ENCODE data around the gene OGDH.

The OGDH gene

GRCh38 chr7:44733708-44734481 lies 127.5 kb downstream of the OGDH start:
- in situ Hi-C loops (cut with MboI; ENCODE audit: low sequenced_read_pairs, unreplicated experiment): no loop called here
- no peak for DNase-seq (ENCODE audit: low spot score)

GRCh38 chr7:44735403-44736165 lies 129.2 kb downstream of the OGDH start:
- DNase-seq (ENCODE audit: low spot score): no peak
- TF ChIP-seq CTCF (IDR thresholded peaks at IDR 0.05; ENCODE audit: borderline replicate concordance, control extremely low read depth, extremely low read depth, insufficient read depth, missing control alignments): no peak
- in situ Hi-C loops (cut with MboI; ENCODE audit: low sequenced_read_pairs, unreplicated experiment): no loop called here

More at GRCh38 chr7:44733708-44734481, 127.5 kb downstream of the OGDH start:
- TF ChIP-seq CTCF (IDR thresholded peaks at IDR 0.05; ENCODE audit: borderline replicate concordance, control extremely low read depth, extremely low read depth, insufficient read depth, missing control alignments): no peak

DNA sequence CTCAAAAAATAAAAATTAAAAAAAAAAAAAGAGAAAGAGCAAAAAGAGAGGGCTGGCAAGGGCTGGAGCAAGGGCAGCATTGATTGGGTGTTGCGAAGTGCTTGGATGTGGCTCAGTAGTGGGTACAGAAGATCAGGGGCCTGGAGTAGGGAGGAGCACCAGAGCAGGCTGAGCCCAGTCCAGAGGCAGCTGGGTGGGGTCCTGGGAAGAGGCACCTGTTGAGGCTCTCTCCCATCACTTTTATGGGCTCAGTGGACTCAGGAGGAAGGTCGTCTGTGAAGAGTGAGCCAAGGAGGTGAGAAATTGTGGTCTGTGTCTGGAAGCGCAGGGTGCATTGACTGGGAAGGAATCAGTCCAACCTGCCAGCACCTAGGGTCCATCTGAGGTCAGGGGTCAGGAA lies 130.5 kb downstream of the OGDH start:
- in situ Hi-C loops (cut with MboI; ENCODE audit: low sequenced_read_pairs, unreplicated experiment): no loop called here
- no peak for TF ChIP-seq CTCF (IDR thresholded peaks at IDR 0.05; ENCODE audit: borderline replicate concordance, control extremely low read depth, extremely low read depth, insufficient read depth, missing control alignments)
- no peak for DNase-seq (ENCODE audit: low spot score)

DNA sequence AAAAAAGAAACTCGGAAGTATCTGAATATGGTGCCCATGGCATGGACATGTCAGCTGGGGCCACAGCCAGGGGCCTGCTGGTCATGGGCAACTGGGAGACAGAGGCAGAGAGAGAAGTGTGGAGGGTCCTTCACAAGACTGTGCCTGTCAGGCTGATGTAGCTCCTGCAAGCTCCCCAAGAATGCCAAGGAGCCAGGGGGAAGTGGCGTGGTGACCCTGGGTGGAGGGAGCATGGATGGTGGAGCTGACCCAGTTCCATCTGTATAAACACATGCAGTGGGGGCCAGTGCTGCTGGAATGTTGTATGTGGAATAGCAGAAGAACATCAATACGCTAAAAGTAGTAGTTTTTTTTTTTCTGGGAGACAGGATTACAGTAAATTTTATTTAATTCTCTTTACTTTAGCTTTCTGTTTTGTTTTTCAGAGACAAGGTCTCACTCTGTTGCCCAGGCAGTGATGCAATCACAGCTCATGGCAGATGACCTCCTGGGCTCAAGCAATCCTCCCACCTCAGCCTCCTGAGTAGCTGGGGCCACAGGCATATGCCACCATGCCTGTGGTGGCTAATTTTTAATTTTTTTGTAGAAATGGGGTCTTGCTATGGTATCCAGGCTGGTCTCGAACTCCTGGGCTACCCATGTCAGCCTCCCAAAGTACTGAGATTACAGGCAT lies 131.8 kb downstream of the OGDH start:
- in situ Hi-C loops (cut with MboI; ENCODE audit: low sequenced_read_pairs, unreplicated experiment): no loop called here
- TF ChIP-seq CTCF (IDR thresholded peaks at IDR 0.05; ENCODE audit: borderline replicate concordance, control extremely low read depth, extremely low read depth, insufficient read depth, missing control alignments): no peak
- no peak for DNase-seq (ENCODE audit: low spot score)

- no peak for TF ChIP-seq CTCF (IDR thresholded peaks at IDR 0.05; ENCODE audit: borderline replicate concordance, control extremely low read depth, extremely low read depth, insufficient read depth, missing control alignments)
- in situ Hi-C loops (cut with MboI; ENCODE audit: low sequenced_read_pairs, unreplicated experiment): no loop called here
Observed at GRCh38 chr7:44738876-44739665, 132.6 kb downstream of the OGDH start.

GRCh38 chr7:44740055-44740454 lies 133.6 kb downstream of the OGDH start:
- in situ Hi-C loops (cut with MboI; ENCODE audit: low sequenced_read_pairs, unreplicated experiment): no loop called here
- no peak for TF ChIP-seq CTCF (IDR thresholded peaks at IDR 0.05; ENCODE audit: borderline replicate concordance, control extremely low read depth, extremely low read depth, insufficient read depth, missing control alignments)
- DNase-seq (ENCODE audit: low spot score): no peak

More at GRCh38 chr7:44738876-44739665, 132.6 kb downstream of the OGDH start:
- no peak for DNase-seq (ENCODE audit: low spot score)
